GM13976 (cell line): ENCODE results near the gene FANCI.

Source experiments
- DNase-seq: peaks from one replicate; pipeline ENCODE4 v3.0.0; 2012; ENCODE audit warnings: low spot score
- in situ Hi-C: fragments of 300-500 bp; cut with MboI; formaldehyde crosslinking; loops from one replicate; pipeline ENCODE4 v1.12.0; 2022; ENCODE audit warnings: low sequenced_read_pairs, mixed read lengths, inconsistent platforms; ENCODE audit not compliant: unreplicated experiment
- TF ChIP-seq, protein P1 (sequence below): IDR thresholded peaks from 2 replicates; pipeline ENCODE4 v1.5.1; 2012; ENCODE audit warnings: borderline replicate concordance, mild to moderate bottlenecking; ENCODE audit not compliant: insufficient read depth; ENCODE audit errors: extremely low read depth, missing control alignments, control extremely low read depth

FANCI gene

DNA sequence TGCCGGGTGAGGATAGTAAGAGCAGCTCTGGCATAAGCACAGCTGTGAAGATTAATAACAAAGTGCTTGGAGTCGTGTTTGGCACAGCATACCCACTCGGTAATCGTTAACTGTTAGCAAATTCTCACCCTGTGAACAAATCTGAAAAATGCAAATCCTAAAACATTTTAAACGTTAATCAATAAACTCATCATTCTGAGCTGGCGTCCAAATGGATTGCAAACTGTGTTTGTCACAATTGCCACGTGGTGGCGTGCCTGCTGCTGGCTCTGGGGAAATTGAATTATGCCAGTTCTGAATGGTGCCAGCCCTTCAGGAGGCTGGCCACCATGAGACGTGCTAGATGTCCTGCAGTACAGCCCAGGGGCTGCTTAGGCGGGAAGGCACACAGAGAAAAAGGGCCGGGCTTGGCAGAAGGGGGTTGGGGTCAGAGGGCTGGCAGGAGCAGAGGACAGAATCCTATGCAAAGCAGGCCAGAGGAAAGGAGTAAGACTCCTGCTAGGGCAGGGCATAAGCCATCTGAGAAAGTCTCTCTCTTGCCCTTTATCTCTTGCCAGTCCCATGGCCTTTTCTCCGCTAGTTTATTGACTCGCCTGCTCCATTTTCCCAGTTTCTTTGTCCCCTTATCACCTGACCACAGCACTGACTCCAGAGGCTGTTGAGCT lies 113.0 kb downstream of the FANCI start:
- TF ChIP-seq, protein P1, sequence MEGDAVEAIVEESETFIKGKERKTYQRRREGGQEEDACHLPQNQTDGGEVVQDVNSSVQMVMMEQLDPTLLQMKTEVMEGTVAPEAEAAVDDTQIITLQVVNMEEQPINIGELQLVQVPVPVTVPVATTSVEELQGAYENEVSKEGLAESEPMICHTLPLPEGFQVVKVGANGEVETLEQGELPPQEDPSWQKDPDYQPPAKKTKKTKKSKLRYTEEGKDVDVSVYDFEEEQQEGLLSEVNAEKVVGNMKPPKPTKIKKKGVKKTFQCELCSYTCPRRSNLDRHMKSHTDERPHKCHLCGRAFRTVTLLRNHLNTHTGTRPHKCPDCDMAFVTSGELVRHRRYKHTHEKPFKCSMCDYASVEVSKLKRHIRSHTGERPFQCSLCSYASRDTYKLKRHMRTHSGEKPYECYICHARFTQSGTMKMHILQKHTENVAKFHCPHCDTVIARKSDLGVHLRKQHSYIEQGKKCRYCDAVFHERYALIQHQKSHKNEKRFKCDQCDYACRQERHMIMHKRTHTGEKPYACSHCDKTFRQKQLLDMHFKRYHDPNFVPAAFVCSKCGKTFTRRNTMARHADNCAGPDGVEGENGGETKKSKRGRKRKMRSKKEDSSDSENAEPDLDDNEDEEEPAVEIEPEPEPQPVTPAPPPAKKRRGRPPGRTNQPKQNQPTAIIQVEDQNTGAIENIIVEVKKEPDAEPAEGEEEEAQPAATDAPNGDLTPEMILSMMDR = peak; percentile 51
- no peak for DNase-seq
- in situ Hi-C loops = no loop called here

DNA sequence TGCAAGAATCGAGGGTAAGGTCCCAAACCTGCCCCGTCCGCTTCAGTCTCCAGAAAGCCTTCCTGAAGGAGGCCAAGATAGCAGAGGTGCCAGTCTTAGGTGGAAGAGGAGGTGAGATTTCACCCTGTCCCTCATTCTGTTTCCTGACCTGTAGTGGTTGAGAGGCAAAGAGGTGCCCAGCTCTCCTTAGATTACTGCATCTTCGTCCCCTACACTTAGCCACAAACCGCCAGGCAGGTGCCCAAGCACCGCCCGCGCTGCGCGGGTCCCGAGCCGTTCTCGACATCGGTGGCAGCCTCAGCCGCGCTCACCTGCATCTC lies 114.6 kb downstream of the FANCI start:
- TF ChIP-seq, protein P1 = peak; percentile 12
- DNase-seq = no peak
- in situ Hi-C loops = no loop called here

DNA sequence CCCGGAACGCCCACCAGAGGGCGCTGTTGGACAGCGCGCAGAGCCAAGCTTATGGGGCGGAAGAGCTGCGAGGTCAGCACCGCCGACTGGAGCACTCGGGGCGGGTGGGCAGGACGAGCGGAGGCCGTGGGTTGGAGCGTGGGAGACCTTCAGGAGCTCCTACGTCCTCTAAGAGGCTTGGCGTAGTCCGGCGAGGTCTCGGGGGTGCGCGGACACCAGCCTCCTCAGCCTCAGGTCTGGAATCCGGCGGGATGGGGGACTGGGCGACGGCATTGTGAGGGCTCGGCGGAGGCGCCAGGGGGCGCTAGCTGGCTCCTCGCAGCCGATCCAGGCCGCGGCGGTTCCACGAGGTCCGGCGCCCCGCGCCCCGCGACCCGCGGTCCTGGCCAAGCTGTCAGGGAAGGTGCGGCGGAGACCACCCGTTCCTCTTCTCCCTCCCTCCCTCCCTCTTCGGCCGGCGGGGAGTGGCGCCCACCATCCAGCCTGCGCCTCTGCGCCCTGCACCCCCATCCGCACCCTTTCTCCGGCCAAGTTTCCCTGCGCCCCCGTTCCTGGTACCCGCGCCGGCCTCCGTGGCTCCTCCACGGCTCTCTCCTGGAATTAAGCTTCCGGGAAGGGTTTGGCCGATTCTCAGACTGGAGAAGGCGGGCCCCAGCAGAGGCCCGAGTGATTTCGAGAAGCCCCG lies 115.1 kb downstream of the FANCI start:
- in situ Hi-C loops = no loop called here
- TF ChIP-seq, protein P1 = peak; percentile 100
- peak; percentile 94 for DNase-seq

DNA sequence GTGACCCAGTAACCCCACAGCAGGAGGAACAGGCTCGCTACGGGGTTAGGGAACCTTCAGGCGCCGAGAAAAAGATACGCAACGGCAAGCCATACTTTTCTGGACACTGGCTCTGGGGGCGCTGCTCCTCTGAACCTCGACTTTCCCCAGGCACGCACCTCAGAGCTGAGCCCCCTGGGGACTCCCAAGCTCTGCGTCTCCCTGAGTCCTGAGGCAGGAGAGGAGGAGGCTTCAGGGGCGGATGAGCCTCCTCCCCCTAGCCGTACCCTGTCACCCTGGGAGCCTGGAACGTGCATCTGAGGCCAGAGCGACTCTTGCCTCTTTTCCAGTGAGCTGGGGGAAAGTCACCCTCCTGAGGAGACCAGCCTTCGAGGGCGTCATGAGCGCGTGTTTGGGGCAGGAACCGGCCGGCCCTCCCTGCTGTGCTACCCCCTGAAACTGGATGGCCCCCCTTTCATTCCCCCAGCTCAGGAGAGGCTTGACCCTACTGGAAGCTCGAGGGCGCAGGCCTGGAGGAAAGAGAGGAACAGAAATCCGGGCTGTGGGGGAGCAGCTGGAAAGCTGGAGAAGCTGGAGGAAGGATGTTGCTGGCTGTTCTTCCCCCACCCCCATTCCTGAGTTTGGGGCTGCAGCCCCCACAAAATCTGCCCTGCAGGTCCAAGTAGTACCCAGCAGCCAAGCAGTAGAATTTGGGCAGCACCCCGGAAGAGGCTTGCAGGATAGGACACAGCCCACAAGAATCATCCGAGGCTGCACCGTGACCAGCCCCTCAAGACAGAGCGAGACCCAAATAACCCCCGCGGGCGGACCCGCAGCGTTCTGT lies 115.9 kb downstream of the FANCI start:
- in situ Hi-C loops = no loop called here
- DNase-seq = no peak
- TF ChIP-seq, protein P1 = no peak

DNA sequence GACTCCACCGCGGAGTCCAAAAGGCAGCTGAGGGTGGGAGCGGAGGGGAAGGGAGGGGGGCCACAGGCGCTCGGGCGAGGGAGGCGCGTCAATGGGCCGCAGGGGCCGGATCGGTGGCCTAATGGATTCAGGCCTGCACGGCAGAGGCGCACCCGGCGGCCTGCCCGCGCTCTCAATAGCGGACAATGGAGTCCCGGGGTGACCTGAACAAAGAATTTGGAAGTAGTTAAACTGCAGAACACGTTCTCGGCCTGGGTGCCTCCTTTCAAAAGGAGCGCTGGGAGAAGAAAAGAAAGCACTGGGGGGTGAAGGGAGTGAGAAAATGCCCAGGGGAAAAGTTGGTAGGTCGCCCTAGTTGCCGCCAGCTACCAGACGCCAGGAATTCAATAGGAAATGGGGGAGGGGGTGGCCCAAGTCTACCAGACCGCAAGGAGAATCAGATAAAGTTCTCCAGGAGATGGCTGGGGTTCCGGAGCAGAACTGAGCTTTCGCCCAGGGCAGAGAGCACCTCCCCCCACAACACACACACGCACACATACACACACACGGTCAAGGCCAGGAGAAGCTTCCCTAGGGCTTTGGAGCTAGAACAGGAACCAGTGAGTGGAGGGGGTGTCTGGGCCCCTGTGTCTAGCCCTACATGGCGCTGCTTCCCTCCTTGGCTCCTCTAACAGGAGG lies 116.7 kb downstream of the FANCI start:
- TF ChIP-seq, protein P1 = no peak
- in situ Hi-C loops = no loop called here
- no peak for DNase-seq
